GM19397 (cell line): ENCODE results near the gene SMTNL2.

Source experiments
- ATAC-seq: cut with Tn5 transposase; IDR thresholded peaks from one replicate; pipeline ENCODE4 v1.9.1; 2021; ENCODE audit warnings: mild to moderate bottlenecking, moderate library complexity; ENCODE audit not compliant: unreplicated experiment

Gene SMTNL2

DNA sequence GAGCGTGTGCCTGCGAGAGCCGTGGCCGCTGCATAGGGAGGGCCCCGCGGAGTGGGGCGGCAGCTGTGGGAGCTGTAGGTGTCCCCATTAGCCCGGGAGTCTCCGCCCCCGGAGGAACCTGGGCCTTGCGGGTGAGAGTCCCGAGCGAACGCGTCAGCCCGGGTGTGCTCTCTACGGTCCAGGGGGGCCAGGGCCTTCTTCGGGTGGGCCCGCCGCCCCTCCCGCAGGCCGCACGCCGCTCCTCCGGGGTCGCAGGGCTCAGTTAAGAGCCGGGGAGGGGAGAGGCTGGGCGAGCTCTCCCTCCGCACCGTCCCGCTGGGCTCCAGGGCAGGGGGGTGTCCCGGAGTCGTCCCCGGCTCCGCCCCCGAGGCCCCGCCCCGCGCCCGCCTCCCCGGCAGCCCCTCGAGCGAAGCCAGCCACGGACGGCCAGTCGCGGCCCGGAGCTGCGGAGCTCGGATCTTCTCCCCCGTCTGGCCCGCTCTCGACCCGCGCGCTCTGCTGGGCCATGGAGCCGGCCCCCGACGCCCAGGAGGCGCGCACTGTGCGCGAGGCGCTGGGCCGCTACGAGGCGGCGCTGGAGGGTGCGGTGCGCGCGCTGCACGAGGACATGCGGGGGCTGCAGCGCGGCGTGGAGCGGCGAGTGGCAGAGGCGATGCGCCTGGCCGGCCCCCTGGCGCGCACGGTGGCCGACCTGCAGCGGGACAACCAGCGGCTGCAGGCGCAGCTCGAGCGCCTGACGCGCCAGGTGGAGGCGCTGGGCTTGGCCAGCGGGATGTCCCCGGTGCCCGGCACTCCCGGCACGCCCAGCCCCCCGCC, at the start of gene SMTNL2:
Gene SMTNL2, plus strand, starts transcription at position 429 of the 816 bp plus-strand sequence. Its CDS starts 77 bp downstream, at position 506.
- ATAC-seq = no peak

DNA sequence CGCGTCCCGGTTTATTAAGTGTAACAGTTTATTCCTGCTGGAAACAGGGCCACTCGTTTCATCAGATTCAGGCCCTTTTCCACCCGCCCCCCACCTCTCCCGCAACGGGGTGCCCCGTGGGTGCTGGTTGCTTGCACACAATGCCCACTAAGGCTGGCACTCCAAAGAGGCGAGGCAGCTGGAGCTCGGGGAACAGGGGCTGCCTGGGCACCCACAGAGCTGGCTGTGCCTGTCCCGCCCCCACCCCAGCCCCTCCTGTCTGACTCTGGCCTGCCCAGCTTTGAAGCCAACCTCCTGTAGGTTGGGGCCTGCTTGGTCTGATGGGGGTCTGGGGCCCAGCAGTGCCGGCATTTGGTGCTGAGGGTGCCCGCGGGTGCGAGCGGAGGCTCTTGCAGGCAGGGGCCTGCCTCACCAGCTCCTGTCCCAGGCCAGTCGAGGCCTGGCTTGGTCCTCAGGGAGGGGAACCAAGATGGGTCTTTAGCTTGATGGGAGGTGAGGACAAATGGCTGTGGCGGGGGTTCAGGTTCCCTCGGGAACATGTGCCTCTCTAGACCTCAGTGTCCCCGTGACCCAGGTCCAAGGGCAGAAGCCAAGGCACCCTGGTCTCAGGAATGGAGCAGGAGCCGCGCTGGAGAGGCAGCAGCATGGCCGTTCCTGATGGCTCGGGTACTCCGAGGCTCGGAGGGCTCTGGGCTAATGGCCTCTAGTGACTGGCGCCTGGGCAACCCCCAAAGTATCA, 49.2 kb upstream of the SMTNL2 start:
- no peak for ATAC-seq

DNA sequence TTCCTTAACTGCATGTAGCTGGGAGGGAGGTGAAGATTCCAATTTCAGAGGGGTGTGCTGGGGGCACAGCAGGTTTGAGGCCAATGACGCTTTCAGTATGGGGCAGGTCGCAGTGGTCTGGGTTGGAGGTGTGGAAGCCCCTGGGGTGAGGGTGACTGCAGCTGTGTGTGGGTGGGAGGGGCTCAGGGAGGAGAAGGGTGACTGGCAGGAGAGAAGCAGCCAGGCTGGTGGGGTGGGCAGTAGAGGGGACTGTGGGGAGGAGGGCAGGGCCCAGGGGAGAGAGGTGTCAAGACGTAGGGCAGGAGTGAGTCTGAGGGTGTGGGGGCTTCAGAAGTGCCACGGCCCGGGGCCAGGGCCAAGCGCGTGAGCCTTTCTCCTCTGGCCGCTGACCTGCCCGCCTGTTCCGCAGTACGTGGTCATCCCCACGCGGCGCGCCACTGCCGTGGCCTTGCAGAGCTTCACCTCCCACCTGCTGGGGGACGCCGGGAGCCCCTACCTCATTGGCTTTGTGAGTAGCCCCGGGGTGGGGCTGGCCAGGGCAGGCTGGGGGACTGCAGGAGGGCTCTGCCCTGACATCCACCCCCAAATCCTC, 48.6 kb upstream of the SMTNL2 start:
- no peak for ATAC-seq

DNA sequence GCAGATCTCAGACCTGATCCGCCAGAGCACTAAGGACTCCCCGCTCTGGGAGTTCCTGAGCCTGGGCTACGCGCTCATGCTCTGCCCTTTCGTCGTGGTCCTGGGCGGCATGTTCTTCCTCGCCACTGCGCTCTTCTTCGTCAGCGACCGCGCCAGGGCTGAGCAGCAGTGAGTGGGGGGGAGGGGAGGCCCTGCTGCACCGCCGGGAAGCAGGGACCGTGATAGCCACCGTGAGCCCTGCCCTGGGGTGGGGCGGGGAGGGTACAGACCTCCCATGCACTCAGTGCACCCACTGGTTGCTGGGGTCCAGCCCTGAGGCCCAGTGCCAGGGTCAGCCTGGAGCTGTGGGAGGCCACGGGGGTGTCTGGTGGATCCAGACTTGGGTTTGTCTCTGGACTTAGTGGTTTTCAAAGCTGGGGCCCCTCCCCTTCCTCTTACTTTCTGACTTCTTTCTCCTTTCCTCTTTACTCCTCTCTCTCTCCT, 48.0 kb upstream of the SMTNL2 start:
- no peak for ATAC-seq

DNA sequence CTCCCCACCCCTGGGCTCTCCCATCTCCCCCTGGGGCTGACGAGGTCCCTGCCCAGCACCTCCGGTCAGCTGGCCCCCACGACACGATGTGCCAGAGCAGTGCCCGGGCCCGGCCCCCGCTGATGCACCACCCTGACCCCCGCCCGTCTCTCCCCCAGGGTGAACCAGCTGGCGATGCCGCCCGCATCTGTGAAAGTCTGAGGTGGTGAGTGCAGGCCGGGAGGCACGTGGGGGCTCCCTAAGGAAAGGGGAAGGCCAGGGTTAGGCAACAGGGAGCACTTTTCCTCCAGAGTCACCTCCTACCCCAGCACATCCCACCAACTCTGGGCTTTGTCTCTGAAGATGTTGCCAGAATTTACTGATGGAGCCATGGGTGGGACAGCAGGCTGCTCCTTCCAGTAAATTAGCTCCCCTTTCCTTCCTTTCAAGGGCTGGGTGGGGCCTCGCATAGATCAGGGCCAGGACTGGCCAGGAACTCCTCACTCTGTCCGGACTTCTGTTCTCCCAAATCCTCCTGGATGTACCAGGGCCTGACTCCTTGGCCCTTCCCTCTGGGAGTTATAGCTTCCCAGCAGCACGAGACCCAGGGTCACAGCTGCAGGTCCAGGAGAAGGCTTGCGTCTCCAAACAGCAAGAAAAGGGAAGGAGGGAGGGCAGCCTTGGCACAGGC, 47.5 kb upstream of the SMTNL2 start:
- ATAC-seq = no peak

DNA sequence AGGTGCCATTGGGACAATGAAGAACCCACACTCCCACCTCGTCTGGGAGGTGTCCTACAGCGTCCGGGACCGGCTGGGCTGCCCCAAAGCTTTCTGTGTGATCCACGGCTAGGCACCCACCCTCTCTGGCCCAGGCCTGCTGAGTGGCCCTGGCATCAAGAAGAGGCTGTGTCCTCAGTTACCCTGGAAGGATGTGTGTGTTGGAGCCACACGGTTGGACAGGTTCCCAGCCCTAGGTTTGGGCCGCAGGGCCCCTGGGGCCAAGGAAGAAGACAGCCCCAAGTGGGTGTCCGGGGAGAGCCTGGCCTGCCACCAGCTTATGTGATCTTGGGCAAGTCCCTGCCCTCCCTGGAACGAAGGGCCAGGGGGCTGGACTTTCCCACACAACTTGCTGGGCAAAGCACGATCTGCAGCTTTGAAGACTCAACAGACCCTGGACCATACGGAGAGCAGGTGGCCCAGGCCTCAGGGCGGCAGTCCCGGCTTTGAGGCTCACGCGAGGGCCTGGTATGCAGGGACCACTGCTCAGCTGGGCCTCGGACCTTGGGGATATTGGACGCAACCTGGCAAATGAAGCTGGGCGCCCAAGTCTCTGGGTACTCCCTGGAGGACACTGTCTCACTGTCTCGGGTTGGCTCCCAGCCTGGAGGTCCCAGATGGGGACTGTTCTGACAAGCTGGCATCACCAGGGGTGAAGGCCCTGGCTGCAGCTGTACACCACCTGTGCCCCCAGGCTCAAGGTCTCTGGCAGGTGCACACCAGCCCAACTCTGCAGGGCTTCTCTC, 46.7 kb upstream of the SMTNL2 start:
- ATAC-seq = no peak

DNA sequence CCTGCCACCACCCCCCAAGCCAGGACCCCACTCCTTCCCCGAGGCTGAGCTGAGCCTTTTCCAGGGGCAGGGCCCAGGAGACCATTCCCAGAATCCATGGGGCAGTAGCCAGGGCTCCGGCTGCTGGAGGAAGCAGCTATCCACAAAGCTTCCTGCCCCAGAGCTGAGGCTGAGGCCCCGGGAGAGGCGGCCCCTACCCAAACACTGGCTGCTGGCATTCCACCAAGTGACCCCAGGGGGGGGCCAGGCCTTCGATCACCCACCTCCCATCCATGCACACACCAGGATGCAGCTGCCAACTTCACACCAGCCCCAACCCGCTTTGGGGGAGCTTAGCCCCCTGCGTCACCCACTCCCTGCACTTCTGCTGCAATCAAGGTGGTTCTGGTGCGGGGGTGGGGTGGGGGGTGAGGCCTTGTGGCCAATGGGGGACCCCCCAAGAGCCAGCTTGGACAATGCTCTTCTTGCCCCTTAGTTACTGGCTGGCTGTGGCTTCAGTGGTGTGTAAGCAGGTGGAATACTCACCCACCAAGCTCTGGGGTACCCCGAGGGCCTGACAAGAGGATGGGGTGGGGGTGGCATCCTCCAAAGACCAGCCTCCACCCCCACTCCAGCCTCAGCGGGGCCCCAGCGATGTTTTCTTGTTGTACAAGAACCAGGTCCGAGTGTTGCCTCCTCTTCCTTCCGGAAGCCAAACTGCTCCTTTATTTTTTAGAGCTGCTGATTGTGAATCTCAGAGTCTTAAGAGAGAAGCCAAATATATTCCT, 45.9 kb upstream of the SMTNL2 start:
- no peak for ATAC-seq

DNA sequence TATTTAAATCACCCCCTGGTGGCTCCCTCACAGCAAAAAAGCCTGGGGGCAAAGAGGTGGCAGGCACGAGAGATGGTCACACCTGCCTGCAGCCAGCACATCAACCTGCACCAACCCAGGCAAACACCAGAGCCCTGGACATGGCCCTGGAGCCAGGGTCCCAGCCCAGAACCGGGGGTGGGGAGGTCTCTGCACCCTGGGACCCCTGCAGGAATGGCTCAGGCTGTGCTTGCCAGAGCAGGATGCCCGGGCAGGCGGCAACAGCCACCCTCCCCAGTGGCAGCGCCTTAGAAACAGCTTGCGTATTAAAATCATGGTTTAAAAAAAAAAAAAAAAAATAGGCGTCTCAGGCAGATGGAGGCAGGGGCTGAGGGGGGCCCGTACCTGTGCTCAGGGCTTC, 45.3 kb upstream of the SMTNL2 start:
- no peak for ATAC-seq

DNA sequence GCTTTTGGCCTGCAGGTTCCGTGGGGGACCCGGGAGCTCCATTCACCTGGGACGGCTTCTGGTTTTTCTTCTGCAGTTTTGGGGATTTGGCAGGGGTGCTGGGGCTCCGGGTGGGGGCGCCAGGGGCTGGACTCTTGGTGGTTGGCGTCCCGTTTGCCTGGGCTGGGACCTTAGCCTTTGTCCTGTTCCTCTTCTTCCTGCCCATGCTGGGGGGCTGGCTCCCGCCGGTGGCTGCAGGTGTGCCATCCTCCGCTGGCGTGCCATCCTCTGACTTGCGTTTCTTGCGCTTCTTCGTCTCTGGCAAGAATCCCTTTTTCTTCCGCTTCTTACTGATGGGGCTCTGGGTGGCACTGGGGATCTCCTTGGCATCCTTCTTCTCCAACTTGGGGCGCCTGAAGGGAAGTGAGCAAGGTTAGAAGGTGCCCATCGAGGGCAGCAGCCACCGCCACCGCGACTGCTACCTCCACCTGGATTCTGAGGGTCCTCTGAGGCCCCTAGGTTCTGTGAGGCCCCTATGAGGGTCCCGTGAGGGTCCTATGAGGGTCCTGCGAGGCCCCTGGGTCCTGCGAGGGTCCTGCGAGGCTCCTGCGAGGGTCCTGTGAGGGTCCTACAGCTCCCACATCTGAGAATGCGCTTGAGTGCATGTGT, 44.6 kb upstream of the SMTNL2 start:
- ATAC-seq = no peak

DNA sequence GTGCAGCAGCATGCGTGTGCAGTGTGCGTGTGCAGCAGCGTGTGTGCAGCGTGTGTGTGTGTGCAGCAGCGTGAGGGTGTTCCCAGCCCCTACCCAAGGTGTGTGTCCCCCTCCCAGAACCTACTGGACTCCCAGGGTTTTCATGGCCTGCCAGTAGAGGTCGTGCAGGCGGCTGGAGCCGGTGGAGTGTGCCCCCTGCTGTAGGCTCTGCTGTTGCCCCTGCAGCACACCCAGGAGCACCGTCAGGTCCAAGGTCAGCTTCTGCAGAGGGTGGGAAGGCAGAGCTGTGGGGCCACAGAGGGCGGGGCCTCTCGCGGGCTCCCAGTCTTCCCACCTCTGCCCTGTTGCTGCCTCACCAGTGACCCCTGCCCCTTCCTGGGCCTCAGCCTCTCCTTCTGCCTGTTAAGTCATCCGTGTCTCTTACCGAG, 44.1 kb upstream of the SMTNL2 start:
- no peak for ATAC-seq

DNA sequence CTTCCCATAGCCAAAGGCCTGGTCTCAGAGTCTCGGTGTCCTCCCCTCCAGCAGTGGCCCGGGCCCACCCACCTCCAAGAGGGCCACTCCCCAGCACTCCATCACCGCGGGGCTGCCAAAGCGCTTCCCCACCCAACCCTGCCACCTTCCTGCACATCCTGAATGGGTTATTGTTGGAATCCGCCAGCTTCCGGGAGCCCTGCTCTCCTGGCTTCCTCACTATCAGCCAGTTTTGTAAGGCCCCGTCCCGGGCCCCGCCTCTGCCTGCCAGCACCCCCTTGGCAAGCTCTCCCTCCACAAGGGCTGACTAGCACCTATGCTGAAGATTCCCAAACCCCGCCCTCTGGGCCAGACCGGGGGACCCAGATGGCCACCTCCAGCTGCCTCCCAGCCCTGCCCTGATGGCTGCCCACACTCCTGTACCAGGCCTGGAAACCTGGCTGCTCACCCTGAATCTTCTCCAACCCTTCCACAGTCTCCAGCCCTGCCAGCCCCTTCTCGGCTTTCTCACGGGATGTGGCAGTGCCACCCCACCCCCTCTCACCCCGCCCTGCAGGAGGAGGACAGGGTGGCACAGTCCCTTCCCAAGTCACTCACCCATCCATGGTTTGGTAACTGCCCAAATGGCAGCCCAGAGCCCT, 43.5 kb upstream of the SMTNL2 start:
- no peak for ATAC-seq

DNA sequence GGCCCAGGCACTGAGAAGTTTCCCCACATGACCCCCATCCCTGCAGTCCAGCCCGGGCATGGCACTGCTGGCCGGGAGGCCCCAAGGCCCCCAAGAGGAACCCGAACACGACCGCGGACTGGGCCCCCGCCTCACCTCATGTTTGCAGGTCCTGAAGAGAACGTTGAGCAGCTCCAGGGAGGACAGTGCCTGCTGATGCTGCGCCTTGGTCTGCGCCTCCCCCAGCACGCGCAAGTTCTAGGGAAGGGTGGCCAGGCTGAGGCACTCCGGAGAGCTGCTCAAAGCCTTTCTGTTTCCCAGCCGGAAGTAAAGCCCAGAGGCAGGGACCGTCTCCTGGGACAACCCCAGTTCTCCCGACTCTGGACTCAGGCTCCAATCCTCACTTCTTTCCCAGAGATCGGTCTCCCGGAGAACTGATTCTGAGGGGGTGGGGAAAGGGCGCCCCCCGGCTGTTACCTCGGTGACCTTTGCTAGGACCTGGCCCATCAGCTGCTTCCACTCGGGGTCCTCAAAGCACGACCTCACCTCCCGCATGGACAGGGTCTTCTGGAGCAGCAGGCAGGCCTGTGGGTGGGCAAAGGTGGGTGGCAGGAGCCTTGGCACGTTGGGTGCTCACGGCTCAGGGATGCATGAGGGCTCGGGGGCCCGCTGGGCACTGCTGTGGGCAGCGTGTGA, 42.9 kb upstream of the SMTNL2 start:
- no peak for ATAC-seq

DNA sequence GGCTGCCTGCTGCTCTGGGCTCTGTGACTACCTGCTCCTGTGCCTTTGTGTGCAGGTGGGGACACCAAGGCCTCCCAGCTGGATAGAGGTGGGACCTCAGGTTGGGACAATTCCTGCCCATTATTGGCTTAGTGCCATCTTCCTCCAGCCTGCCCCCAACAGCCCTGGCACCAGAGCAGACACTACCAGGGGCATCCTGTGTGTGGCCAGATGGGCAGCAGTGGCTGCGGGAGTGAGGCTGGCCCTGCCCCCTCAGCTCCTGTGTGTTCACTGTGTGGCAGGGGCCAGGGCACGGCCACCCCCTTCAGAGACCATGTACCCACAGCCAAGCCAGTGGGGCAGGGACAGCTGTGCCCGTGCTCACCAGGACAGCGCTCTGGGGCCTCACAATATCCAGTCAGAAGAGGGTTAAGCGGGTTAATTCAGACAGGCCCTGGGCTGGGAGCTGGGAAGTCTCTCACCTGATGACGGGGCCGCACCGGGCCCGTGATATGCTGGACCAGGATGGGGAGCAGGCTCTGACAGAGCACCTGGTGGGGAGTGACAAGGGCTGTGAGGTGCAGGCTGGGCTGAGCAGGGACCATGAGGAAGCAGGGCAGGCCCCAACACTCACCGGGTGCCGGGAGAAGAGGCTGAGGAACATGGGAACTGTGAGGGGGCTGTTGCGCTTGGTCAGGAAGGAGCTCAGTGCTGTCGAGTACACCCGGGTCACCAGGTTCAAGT, 42.2 kb upstream of the SMTNL2 start:
- ATAC-seq = no peak

DNA sequence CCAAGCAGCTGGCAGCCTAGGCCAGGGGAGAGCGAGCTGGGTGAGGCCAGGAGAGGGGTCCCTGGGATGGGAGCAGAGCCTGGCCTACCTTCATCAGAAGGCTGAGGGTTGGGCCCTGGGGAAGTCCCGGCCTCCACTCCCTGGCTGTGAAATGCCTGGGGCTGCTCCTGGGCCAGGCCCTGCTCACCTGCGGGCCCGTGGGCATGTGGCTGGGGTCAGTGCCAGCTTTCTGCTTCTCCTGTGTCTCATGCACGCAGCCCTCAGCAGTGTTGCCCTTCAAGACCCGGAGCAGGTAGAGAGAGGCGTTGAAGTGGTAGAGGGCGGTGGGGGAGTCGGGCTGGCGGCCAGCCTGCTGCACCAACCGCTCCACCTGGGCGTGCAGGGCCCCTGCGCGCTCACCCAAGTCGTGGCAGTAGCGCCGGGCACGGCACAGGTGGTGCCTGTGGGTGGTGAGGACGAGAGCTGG, 41.6 kb upstream of the SMTNL2 start:
- ATAC-seq = no peak

DNA sequence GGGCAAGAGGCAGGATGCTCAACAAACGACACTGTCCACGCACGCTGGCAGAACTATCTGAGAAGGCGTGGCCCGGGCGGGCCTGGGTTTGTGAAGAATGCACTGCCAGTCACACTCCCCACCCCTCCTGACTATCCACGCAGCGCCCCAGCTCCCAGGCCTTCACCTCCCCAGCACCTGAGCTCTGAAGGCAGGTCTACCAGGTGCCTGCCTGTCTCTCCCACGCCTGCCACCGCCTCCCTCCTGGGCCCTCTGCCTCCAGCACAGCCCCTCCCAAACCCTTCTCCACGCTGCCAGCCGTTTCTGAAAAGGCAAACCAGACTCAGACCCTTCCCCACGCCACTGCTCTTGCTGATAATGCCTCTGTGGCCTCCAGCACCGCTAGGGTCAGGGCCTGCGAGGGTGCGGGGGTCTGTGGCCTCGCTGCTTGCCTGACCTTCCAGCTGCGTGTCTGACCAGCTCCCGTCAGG, 40.7 kb upstream of the SMTNL2 start:
- no peak for ATAC-seq

DNA sequence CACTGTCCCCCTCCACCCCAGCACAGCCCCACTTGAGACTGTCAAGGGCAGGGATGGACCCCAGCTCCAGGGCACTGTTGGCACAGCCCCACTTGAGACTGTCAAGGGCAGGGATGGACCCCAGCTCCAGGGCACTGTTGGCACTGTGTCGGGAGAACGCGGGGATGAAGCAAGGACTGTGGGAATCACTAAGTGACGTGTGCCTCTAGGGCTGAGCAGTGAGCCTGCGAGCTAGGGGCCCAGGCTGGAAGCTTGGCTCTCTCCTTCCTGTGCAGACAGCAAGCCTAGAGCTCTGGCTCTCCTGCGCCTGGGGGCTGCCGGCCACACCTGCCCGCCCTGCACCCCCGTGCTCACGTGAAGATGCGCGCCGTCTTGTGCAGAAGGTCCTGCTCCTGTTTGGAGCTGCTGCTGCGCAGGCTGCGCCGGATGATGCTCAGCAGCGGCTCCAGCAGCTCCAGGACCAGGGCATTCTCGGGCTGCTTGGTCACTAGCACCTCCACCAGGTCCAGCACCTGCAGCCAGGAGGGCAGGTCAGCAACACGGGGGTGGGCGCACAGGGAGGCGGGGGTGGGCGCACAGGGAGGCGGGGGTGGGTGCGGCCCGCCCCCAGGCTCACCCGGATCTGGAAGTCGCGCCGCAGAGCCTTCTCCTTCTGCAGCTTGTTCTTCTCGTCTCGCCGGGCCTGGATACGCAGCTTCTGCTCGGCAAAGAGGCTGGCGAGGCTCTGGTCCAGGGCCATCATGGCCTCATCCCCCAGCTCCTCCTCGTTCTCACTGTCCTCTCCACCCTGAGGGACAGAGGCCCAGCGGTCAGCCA, 40.0 kb upstream of the SMTNL2 start:
- no peak for ATAC-seq

DNA sequence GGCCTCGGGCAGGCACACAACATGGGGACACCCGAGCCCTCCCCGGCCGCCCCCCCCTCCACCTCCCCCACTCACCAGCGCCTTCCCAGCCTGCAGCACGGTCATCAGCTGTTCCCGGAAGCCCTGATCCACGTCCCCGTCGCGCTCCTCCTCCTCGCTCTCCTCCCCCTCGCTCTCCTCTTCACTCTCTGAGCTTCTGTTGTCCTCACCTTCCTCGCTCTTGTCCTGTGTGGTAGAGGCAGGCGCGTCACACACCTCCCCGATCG, 39.4 kb upstream of the SMTNL2 start:
- no peak for ATAC-seq
